ENCODE results near the gene E2F3. TPM values are rescaled to one million over a fixed set of nuclear protein-coding genes. Genes with fewer than 3 reads are reported as not detected.

E2F3 gene
- total and polyA plus RNA-seq, 8 donors, result 0.51 to 4.4 (median 1.2) TPM

DNA sequence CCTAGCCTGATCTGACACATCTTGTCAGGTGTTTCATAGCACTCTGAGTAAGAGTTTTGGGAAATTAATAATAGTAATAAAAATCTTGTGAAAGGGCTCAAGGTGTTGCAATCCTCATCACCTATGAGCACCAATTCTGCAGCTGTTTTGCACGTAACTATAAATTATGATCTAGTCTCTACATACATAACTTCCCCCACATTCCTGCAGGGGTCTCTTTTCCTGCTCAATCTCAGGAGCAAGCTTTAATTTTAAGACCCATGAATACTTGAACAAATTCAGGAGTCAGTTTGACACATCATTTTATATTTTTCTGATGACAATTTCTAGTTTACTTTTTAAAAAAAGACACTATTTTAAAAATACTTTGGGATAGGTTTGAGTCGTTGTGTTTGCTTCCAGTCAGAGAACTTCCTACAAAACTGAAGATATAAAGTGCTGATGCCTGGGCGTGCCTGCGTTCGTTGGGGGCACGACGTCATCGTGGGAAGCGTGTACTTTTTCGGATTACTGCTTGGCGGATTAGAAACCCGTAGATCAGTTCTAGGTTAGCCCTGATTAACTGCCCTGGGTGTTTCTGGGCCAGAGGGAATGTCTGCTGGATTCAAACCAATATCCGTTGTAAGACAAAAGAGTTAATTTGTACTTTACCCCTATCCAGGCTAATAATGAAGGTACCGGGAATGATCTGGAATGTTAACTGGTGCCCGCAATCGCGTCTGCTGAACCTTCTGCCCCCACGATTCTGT is 1.0 kb upstream of the E2F3 start:
- Histone ChIP-seq H3K4me3 (peak overlapping the region; percentile 26 to 59 (median 40)), H3K27ac (peak overlapping the region; percentile 22 to 81 (median 56)), H3K9me3 (no peaks in the 10 kb centered on the region), H3K4me1 (peaks cover 0 to 4% (median 0%) of the 10 kb centered on the region in 3 donors), H3K27me3 (no peaks in the 10 kb centered on the region), H3K36me3 (no peaks in the 10 kb centered on the region)
- ATAC-seq (peak in 1 of 4 donors; percentile 0), FAIRE-seq (no peak), DNase-seq (peak in 3 of 6 donors; percentile 7 to 32 (median 29))
- no peak for TF ChIP-seq CTCF (IDR thresholded peaks at IDR 0.05)
- intact Hi-C loops (cut with DNase I), result no loop called here
- 0 to 1% methylated on average over 18 of the region's 18 CpGs for whole genome bisulfite sequencing, 2 donors

- TF ChIP-seq CTCF (IDR thresholded peaks at IDR 0.05), result no peak
- ATAC-seq (peak in 2 of 4 donors; percentile 0 to 1), DNase-seq (no peak), FAIRE-seq (no peak)
- H3K27me3 ChIP-seq, result no peaks in the 10 kb centered on the region
- H3K4me1 ChIP-seq, result peaks cover 0 to 4% (median 0%) of the 10 kb centered on the region in 3 donors
- H3K4me3 ChIP-seq, result peak overlapping the region; percentile 38 to 87 (median 55)
- peak overlapping the region in 3 of 4 donors; percentile 30 to 89 (median 80) for H3K27ac ChIP-seq
- WGBS, 2 donors, result 1% methylated on average over 14 to 15 of the region's 15 CpGs
- intact Hi-C loops (cut with DNase I), result no loop called here
- no peaks in the 10 kb centered on the region for H3K9me3 ChIP-seq
- no peaks in the 10 kb centered on the region for H3K36me3 ChIP-seq
These were observed 338 bp downstream of the E2F3 start for GRCh38 chr6:20402092-20402341.

DNA sequence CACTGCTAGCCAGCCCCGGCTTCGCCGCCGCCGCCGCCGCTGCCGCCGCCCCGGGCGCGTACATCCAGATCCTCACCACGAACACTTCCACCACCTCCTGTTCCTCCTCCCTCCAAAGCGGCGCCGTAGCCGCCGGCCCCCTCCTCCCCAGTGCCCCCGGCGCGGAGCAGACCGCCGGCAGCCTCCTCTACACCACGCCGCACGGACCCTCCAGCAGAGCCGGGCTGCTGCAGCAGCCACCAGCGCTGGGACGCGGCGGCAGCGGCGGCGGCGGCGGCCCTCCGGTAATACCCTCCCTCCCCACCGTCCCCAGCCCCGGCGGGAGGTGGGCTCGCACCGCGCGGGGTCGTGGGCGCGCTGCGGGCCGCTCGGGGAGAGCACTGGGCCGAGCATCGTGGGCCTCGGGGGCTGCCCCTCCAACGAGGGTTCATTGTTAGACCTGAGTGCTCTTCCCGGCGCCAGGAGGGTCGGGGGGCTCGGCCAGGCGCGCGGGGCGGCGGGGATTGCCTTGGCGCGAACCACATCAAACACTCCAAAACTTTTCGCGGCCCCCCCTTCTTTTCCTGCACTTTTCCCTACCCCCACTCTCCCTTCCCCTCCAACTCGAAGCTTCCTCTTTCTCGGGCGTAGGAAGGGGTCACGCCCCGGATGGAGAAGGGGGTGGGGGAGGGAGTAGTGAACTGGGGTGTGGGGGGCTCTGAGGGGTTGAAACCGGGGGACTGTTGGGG is 827 bp downstream of the E2F3 start:
- H3K4me3 ChIP-seq, result peak overlapping the region; percentile 38 to 87 (median 55)
- peaks cover 0 to 4% (median 0%) of the 10 kb centered on the region in 3 donors for H3K4me1 ChIP-seq
- H3K27me3 ChIP-seq, result no peaks in the 10 kb centered on the region
- H3K27ac ChIP-seq, result peak overlapping the region in 2 of 4 donors; percentile 80 to 89
- TF ChIP-seq CTCF (IDR thresholded peaks at IDR 0.05), result no peak
- no peaks in the 10 kb centered on the region for H3K36me3 ChIP-seq
- peak; percentile 10 to 72 (median 46) for DNase-seq
- no peaks in the 10 kb centered on the region for H3K9me3 ChIP-seq
- intact Hi-C loops (cut with DNase I), result no loop called here
- ATAC-seq, result peak in 3 of 4 donors; percentile 2 to 9 (median 5)
- 0 to 1% methylated on average over 48 to 73 of the region's 73 CpGs for WGBS, 2 donors
- no peak for FAIRE-seq

GRCh38 chr6:20403070-20403765 is 1.5 kb downstream of the E2F3 start:
- Histone ChIP-seq H3K36me3 (no peaks in the 10 kb centered on the region), H3K9me3 (no peaks in the 10 kb centered on the region), H3K27ac (peak overlapping the region in 3 of 4 donors; percentile 11 to 89 (median 80)), H3K27me3 (no peaks in the 10 kb centered on the region), H3K4me1 (peaks cover 0 to 4% (median 0%) of the 10 kb centered on the region in 3 donors), H3K4me3 (peak overlapping the region; percentile 38 to 87 (median 55))
- no peak for TF ChIP-seq CTCF (IDR thresholded peaks at IDR 0.05)
- DNase-seq, result peak; percentile 65 to 91 (median 81)
- ATAC-seq, result peak; percentile 24 to 66 (median 54)
- 0 to 1% methylated on average over 22 to 66 of the region's 72 CpGs for WGBS, 2 donors
- intact Hi-C loops (cut with DNase I), result no loop called here
- FAIRE-seq, result no peak

Measured in pancreas (tissue), 10 donors.